ENCODE results near the gene SLC24A4.

Gene SLC24A4

DNA sequence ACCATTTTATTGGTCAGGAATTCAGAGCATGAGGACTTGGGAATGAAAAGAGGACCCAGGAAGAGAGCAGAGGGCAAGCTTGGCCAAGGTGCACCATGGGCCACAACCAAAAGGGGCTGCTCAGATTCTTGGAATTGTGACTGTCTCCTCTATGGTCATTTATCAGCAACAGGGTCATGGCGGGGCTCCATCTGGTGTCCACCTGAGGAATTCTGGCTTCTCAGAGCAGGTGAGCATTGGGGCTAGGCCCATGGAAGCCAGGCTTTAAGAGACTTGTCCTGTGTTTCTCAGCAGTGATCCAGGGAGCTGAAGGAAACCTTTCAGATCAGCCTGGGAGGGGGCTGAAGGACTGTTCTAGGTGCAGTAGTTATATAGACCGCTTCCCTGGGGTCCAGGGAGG, 188.0 kb downstream of the SLC24A4 start:
- DNase-seq, result no peak

GRCh38 chr14:92511453-92512238, 188.7 kb downstream of the SLC24A4 start:
- DNase-seq, result no peak

- DNase-seq, result no peak
Observed at GRCh38 chr14:92512807-92513203, 189.8 kb downstream of the SLC24A4 start.

DNA sequence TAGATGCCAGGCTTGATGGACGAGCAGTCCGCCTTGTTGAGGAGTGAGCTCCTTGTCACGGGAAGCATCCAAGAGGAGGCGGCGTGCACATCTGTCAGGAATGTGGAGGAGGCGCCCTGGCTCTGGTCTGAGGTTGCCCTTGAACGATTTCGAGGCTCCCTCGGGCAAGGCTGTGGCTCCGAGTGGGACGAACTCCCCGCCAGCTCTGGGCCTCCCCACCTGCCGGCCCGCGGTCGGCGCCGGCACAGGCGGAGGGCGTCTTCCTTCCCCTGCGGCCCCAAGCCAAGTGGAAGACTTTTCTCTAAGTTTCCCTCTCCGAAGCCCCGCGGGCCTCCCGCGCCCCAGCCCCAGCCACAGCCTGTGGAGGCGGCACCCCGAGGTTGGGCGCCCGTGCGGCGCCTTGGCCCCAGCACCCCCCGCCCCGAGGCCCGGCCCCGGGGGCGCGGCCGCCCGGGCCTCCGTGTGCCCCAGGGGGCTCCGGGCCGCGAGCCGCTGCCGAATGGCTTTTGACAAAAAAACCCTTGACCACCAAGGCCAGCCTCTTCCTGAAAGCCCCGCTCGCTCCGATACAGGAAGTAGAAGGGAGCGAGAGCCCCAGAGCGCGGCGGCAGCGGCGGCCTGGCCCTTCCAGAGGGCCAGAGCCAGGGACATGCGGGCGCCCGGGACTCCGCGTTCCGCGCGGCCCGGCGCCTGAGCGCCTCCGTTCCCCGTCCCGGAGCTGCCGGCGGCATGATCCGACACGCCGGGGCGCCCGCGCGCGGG, 190.4 kb downstream of the SLC24A4 start, which contains the start of gene RIN3:
Gene RIN3 (plus strand): TSS at position 578 of the 762 bp plus-strand sequence. CDS start 152 bp downstream, at position 730.
- peak in 2 of 5 donors; percentile 18 to 33 for DNase-seq

DNA sequence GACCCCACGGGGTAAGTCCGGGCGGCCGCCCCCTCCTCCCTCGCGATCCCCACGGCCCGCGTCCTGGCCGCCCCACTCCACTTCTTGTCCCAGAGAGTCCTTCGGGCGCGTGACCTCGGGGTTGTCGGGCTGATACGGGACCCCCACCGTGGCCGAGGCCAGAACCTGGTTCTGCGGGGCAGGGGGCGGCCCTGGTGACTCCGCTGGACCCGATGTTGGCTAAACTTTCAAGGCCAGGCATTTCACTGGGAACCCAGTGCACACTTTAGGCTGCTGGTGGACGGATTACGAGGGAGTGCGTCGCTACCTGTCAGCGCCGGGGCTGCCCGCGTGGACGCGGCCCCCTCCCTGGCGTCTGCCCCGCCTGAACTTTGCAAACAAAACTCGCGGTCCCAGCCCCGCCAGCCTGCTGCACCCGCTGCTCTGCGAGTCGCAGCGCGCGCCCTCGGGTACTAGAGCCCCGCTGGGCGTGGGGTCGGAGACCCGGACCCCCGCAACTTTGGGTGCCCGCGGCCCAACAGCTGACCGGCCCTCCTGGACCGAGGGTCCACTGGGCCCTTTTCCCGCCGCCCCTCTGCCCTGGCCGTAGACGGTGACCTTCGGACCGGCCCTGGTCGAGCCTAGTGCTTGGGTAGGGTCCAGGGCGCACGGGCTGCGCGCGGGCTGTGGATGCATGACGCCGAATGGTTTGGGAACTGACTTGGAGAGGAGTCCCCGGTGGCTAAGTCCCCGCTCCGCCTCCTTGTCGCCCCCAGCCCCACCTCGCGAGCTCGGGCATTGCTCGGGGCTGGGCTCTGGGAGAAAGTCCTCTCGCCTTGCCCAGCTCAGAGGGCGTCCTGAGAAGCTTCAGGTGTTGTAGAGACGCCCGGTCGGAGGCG, 191.2 kb downstream of the SLC24A4 start:
- peak in 1 of 5 donors; percentile 8 for DNase-seq

GRCh38 chr14:92514844-92515514, 192.0 kb downstream of the SLC24A4 start:
- DNase-seq, result no peak

GRCh38 chr14:92515546-92516343, 192.8 kb downstream of the SLC24A4 start:
- no peak for DNase-seq

- no peak for DNase-seq
Observed at GRCh38 chr14:92516344-92516965, 193.5 kb downstream of the SLC24A4 start.

GRCh38 chr14:92516966-92517506, 194.1 kb downstream of the SLC24A4 start:
- DNase-seq, result no peak

GRCh38 chr14:92517761-92518160, 194.8 kb downstream of the SLC24A4 start:
- no peak for DNase-seq

DNA sequence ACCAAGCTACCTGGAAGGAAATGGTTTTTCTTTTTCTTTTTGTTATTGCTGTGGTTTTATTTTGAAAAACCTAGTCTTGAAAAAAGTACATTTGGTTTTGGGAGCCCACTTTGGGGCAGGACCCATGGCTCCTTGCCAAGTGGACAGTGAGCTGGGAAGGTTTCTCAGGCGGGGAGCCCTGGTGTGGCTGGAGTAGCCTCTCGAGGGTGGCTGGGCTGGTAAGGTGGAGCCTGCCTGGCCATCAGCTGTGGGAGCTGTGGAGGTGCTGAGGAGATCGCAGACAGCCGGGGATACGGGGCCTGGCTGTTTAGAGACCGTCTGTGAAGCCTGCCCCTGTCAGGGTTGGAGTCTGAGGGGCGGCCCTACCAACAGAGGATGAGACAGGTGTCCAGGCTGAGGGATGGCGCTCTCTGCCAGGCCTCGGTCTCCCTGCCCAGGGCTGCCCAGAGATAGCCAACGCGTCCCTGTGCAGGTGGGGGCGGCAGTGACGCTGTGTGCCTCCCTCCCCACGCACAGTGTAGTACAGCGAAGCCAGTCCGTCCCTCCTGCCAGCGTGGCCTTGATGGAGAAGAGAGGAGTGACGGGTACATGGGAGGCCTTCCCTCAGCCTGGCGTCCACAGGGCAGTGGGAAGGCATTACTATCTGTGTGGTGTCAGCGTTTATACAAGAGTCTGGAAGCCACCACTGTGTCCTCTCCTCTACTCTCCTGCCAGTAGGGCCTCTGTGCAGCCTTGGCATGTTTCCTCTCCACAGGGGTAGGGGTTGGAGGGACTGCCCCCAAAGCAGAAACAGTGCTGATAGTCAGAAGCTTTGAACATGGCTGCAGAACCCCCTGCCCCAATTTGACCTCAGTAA, 196.5 kb downstream of the SLC24A4 start:
- no peak for DNase-seq

- DNase-seq, result no peak
Observed at GRCh38 chr14:92520102-92521057, 197.4 kb downstream of the SLC24A4 start.

- no peak for DNase-seq
Observed at GRCh38 chr14:92521058-92521415, 198.1 kb downstream of the SLC24A4 start.

DNA sequence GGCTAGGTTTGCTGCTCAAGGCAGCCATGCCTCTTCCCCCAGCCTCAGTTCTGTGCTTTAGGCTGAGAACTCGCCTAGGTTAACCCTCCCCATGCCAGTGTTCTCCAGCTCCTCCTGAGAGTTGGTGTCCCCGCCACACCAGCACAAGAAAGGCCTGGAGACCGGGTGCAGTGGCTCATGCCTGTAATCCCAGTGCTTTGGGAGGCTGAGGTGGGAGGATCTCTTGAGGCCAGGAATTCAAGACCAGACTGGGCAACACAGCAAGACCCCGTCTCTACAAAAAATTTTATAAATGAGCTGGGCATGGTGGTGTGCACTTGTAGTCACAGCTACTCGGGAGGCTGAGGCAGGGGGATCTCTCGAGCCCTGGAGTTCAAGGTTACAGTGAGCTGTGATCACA, 200.8 kb downstream of the SLC24A4 start:
- DNase-seq, result no peak

GRCh38 chr14:92524602-92525185, 201.7 kb downstream of the SLC24A4 start:
- DNase-seq, result no peak

DNA sequence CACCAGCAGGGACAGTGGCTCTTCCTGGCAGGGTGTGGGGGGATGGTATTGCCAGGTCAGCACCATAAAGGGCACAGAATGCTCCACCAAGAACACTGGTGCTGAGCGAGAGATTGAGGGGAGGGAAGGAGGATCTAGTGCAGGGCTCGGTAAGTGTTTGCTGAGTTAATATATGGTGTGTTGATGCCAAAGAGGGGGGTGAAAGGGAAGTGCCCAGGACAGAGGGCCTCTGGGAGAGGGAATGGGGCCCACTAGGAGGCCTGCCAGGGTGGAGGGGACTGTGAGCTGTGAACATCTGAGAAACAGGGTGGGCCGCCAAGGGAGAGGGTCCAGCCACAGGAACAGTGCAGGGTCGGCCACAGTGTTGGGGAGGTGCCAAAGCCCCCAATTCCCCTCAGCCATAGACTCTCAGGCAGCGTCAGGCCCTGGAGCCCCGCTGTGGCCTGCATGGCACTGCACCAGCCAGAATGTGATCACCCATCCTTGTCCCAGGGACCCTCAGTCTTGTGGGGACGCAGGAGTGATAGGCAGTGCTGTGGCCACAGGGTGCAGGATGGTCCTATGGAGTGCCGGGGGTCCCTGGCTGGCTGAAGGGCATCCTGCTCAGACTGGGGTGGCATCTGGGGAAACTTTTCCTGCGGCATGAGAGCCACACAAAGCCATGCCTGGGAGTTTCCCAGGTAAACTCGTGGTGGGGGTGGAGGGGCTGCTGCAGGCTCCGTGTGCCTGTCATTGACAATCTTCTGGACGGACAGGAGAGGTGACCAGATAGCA, 202.5 kb downstream of the SLC24A4 start:
- no peak for DNase-seq

DNA sequence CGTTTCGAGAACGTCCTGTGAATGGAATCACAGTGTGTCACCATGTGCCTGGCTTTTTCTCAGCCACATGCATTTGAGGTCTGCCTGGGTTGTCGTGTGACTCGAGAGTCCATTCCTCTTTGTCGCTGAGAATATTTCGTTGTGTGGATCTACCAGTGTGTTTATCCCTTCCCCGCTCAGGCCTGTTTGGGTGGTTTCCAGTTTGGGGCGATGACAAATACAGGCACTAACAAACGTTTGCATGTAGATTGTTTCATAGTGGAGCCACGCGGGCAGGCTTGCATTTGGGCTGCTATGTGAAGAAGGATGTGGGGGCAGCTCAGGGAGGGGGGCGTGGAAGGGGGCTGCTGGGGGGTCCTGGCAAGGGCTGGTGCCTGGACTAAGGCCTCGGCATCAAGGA, 204.8 kb downstream of the SLC24A4 start:
- no peak for DNase-seq
